Neural progenitor cell (in vitro differentiated cells): ENCODE measurements around the gene THBS1.

Experiments
- CTCF ChIP-seq: fragments of 200-600 bp; sonication (generic); IDR thresholded peaks from 2 replicates; pipeline ENCODE4 v1.5.1; 2017; ENCODE audit warnings: antibody characterized with exemption, mild to moderate bottlenecking
- EZH2 ChIP-seq: fragments of 200-600 bp; sonication (generic); IDR thresholded peaks from 2 replicates; pipeline ENCODE4 v1.6.1; 2017; ENCODE audit warnings: antibody characterized with exemption, mild to moderate bottlenecking, moderate library complexity
- EZH2phosphoT487 ChIP-seq: fragments of 200-600 bp; sonication (generic); IDR thresholded peaks from 2 replicates; pipeline ENCODE4 v1.6.1; 2017; ENCODE audit warnings: antibody characterized with exemption

- TF ChIP-seq CTCF (no peak), EZH2 (no peak), EZH2phosphoT487 (no peak)
These were observed 47.8 kb downstream of the THBS1 start for GRCh38 chr15:39628546-39629257.
